ENCODE data around the gene USP6.

DNA sequence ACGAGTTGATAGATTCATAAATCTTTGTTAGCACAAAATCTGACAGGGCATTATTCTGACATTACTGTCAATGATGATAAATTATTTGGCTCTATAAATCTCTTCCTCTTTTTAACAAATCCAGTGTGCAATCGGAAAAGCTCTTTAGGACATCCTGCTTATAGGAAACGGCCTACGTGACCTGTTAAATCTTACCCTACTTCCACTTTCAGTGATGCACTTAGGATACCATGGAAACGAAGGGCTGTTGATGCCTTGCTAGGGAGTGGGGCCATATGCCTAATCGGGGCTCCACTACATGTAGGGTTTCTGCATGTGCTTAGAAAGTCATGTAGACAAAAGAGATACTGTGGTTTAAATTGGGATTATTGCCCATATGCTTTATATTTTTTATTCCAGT, 48.6 kb downstream of the USP6 start:
- TF ChIP-seq, protein P1, sequence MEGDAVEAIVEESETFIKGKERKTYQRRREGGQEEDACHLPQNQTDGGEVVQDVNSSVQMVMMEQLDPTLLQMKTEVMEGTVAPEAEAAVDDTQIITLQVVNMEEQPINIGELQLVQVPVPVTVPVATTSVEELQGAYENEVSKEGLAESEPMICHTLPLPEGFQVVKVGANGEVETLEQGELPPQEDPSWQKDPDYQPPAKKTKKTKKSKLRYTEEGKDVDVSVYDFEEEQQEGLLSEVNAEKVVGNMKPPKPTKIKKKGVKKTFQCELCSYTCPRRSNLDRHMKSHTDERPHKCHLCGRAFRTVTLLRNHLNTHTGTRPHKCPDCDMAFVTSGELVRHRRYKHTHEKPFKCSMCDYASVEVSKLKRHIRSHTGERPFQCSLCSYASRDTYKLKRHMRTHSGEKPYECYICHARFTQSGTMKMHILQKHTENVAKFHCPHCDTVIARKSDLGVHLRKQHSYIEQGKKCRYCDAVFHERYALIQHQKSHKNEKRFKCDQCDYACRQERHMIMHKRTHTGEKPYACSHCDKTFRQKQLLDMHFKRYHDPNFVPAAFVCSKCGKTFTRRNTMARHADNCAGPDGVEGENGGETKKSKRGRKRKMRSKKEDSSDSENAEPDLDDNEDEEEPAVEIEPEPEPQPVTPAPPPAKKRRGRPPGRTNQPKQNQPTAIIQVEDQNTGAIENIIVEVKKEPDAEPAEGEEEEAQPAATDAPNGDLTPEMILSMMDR (IDR thresholded peaks at IDR 0.05) = no peak
- no peak for TF ChIP-seq POLR2A (IDR thresholded peaks at IDR 0.05)

Measured in right lobe of liver (tissue), 4 donors.